Fibroblast of lung (primary cell): Measurements from ENCODE around the gene KRCC1. TPM values are rescaled to one million over a fixed set of nuclear protein-coding genes. Genes with fewer than 3 reads are reported as not detected.
"Not testable (repeated sequence)": the region's sequence is repeated elsewhere in the genome, so short reads cannot be mapped to it uniquely, and the experiment has no call there.

Experiments
- DNase-seq, 2 donors: peaks; one replicate each; pipeline versions ENCODE4 v3.0.0 to v3.0.0-alpha.2; 2010; ENCODE audit warnings: low read depth in 2 of 2
- H2AFZ ChIP-seq: 2 replicates; pipeline ENCODE4 v1.5.1; 2012; ENCODE audit warnings: low read length, control low read depth, inconsistent platforms
- H3K27ac ChIP-seq: 2 replicates; pipeline ENCODE4 v1.5.1; 2011; ENCODE audit warnings: low read length, control low read depth; ENCODE audit not compliant: insufficient read depth
- H3K27me3 ChIP-seq: 2 replicates; pipeline ENCODE4 v1.5.1; 2011; ENCODE audit warnings: mild to moderate bottlenecking, low read length; ENCODE audit not compliant: control insufficient read depth, insufficient read depth
- H3K36me3 ChIP-seq: 2 replicates; pipeline ENCODE4 v1.5.1; 2011; ENCODE audit warnings: low read length; ENCODE audit not compliant: control insufficient read depth, insufficient read depth
- H3K4me1 ChIP-seq: 2 replicates; pipeline ENCODE4 v1.5.1; 2011; ENCODE audit warnings: low read length; ENCODE audit not compliant: control insufficient read depth, insufficient read depth; ENCODE audit errors: extremely low read depth
- H3K4me2 ChIP-seq: 2 replicates; pipeline ENCODE4 v1.5.1; 2011; ENCODE audit warnings: low read length, control low read depth; ENCODE audit not compliant: insufficient read depth; ENCODE audit errors: extremely low read depth
- H3K4me3 ChIP-seq, 4 experiments: fragments of 200-600 bp in 1 of 4; sonication (generic) in 1 of 4; replicated peaks in 1 of 4; 2 replicates each; pipeline ENCODE4 v1.5.1; 2011 to 2016; ENCODE audit warnings: low read length in 4 of 4, low read depth in 3 of 4, mild to moderate bottlenecking in 3 of 4, control low read depth in 2 of 4, inconsistent platforms in 1 of 4, mixed read lengths in 1 of 4; ENCODE audit not compliant: insufficient read depth in 1 of 4; ENCODE audit errors: control extremely low read depth in 1 of 4
- H3K79me2 ChIP-seq: 2 replicates; pipeline ENCODE4 v1.5.1; 2012; ENCODE audit warnings: mild to moderate bottlenecking, low read length, inconsistent platforms; ENCODE audit not compliant: control insufficient read depth, insufficient read depth
- H3K9ac ChIP-seq: 2 replicates; pipeline ENCODE4 v1.5.1; 2011; ENCODE audit warnings: mild to moderate bottlenecking, low read length, control low read depth; ENCODE audit not compliant: insufficient read depth
- H3K9me3 ChIP-seq: 2 replicates; pipeline ENCODE4 v1.5.1; 2012; ENCODE audit warnings: low read depth, low read length; ENCODE audit not compliant: control insufficient read depth, insufficient read depth
- H4K20me1 ChIP-seq: 2 replicates; pipeline ENCODE4 v1.5.1; 2011; ENCODE audit warnings: low read length; ENCODE audit not compliant: control insufficient read depth, insufficient read depth; ENCODE audit errors: extremely low read depth
- CTCF ChIP-seq, 2 donors: IDR thresholded peaks in 1 of 2; conservative IDR thresholded peaks in 1 of 2; 1 replicate in 1 of 2; 2 replicates in 1 of 2; pipeline ENCODE4 v1.5.1; 2011 to 2012; ENCODE audit warnings: low read length in 2 of 2, control low read depth in 1 of 2, inconsistent platforms in 1 of 2, low read depth in 1 of 2, mild to moderate bottlenecking in 1 of 2
- EZH2 ChIP-seq: IDR thresholded peaks from 2 replicates; pipeline ENCODE4 v1.5.1; 2012; ENCODE audit warnings: low read length, control low read depth, mild to moderate bottlenecking; ENCODE audit errors: missing control alignments
- polyA plus RNA-seq, 2 donors: library from polyadenylated mRNA; depleted of rRNA in 1 of 2; stranded (reverse) in 1 of 2; unstranded in 1 of 2; fragments of >200 nt; gene quantifications; 2 replicates each; pipeline ENCODE4 v1.2.1, GENCODE V29; 2011 to 2012; ENCODE audit warnings: missing spikeins in 1 of 2
- total RNA-seq: library from RNA; depleted of rRNA; stranded (reverse); fragments of >200 nt; gene quantifications from 2 replicates; pipeline ENCODE4 v1.2.1, GENCODE V29; 2014

The KRCC1 gene
- total and polyA plus RNA-seq, 2 donors (not counting 1 experiment from before 2014, with no cell fraction given), result 39.3 to 44.4 TPM

GRCh38 chr2:88003074-88003755 lies 52.4 kb downstream of the KRCC1 start:
- H3K27ac ChIP-seq, result no peak overlapping the region
- H3K4me1 ChIP-seq, result no peaks in the 10 kb centered on the region
- no peak overlapping the region for H3K9ac ChIP-seq
- no peaks in the 10 kb centered on the region for H3K79me2 ChIP-seq
- peak; percentile 16 to 20 for DNase-seq
- no peak overlapping the region for H3K4me2 ChIP-seq
- H2AFZ ChIP-seq, result peak overlapping the region; percentile 51
- no peaks in the 10 kb centered on the region for H3K9me3 ChIP-seq
- no peaks in the 10 kb centered on the region for H3K36me3 ChIP-seq
- TF ChIP-seq CTCF (conservative IDR thresholded peaks at IDR 0.05 in 1 of 2, IDR thresholded peaks at IDR 0.05 in 1 of 2; ENCODE audit: low read depth in 1 of 2, low read length in 2 of 2) (no peak), EZH2 (no peak)
- H3K27me3 ChIP-seq, result no peaks in the 10 kb centered on the region
- no peaks in the 10 kb centered on the region for H4K20me1 ChIP-seq
- H3K4me3 ChIP-seq, result no peak overlapping the region

GRCh38 chr2:88002359-88002707 lies 53.2 kb downstream of the KRCC1 start:
- Histone ChIP-seq H3K4me3 (no peak overlapping the region), H3K36me3 (no peaks in the 10 kb centered on the region), H3K79me2 (no peaks in the 10 kb centered on the region), H3K9ac (no peak overlapping the region), H4K20me1 (no peaks in the 10 kb centered on the region), H3K9me3 (no peaks in the 10 kb centered on the region), H2AFZ (no peak overlapping the region), H3K4me2 (no peak overlapping the region), H3K27me3 (no peaks in the 10 kb centered on the region), H3K4me1 (no peaks in the 10 kb centered on the region), H3K27ac (no peak overlapping the region)
- no peak for TF ChIP-seq EZH2
- no peak for TF ChIP-seq CTCF (conservative IDR thresholded peaks at IDR 0.05 in 1 of 2, IDR thresholded peaks at IDR 0.05 in 1 of 2; ENCODE audit: low read depth in 1 of 2, low read length in 2 of 2)
- no peak for DNase-seq

GRCh38 chr2:88000474-88000873 lies 55.1 kb downstream of the KRCC1 start:
- H2AFZ ChIP-seq, result not testable (repeated sequence)

More at GRCh38 chr2:88000474-88000873, 55.1 kb downstream of the KRCC1 start:
- not testable (repeated sequence) for H3K4me2 ChIP-seq, H3K36me3 ChIP-seq, DNase-seq, H3K9ac ChIP-seq, H3K4me1 ChIP-seq, H3K79me2 ChIP-seq, H3K27ac ChIP-seq, H3K9me3 ChIP-seq, H3K27me3 ChIP-seq, H3K4me3 ChIP-seq, H4K20me1 ChIP-seq
